ENCODE data around the gene RGS19. TPM values are rescaled to one million over a fixed set of nuclear protein-coding genes. Genes with fewer than 3 reads are reported as not detected.

The RGS19 gene
- total RNA-seq, 4 donors from 2014 or later: 15.6 to 44.5 (median 20.4) TPM

DNA sequence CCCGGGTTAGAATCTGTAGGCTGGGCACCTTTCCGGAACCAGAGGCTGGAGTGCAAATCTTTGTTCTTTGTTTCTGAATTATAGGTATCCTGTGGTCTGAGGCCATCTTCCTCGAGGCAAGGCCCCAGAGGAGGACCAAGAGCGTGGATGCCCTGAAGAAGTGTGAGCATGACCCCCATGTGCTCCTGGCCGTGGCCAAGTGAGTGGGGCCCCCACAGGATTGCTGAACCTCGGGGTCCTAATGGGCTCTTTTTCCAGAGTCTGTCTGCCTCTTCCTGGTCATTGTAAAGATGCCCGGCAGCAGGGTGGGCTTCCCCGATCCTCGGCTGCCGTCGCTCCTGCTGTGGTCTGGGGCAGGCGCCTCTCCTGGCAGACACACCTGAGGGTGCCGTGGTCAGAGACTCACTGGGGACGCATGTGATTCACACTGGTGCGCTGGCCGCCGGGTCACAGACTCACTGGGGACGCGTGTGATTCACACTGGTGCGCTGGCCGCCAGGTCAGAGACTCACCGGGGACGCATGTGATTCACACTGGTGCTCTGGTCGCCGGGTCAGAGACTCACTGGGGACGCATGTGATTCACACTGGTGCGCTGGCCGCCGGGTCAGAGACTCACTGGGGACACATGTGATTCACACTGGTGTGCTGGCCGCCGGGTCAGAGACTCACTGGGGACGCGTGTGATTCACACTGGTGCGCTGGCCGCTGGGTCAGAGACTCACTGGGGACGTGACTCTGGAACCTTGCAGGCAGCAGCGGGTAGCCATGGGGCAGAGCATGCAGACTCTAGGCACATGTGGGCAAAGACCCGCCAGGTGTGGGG lies 49.8 kb downstream of the RGS19 start:
- TF ChIP-seq CTCF (IDR thresholded peaks at IDR 0.05; ENCODE audit: low read depth): no peak

DNA sequence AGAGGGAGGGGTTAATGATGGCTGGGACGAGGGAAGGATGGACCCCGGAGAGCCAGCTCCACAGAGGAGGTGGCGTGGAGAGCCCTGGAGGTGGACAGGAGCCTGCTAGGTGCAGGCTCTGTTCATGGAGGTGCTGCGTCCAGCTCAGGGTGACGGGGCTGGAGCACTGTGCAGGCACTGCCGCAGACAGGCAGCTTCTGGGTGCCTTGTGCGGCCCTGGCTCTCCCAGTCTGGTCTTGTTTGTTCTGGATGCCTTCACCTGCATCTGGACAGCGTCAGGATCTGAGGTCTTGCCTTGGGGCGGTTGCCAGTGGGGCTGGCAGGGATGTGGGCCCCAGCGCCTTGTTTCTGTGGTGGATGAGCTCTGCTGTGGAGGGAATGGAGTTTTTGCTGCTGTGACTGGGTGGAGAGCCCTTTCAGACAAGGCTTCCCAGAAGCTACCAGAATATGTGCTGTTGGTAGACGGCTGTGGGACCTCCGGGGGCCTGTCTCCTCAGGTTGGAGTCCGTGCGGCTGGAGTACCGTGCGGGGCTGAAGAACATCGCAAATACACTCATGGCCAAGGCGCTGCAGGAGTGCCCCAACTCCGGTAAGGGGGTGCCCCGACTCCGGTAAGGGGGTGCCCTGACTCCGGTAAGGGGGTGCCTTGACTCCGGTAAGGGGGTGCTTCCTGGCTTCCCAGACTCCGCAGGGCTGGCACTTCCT lies 51.2 kb downstream of the RGS19 start:
- TF ChIP-seq CTCF (IDR thresholded peaks at IDR 0.05; ENCODE audit: low read depth): no peak

DNA sequence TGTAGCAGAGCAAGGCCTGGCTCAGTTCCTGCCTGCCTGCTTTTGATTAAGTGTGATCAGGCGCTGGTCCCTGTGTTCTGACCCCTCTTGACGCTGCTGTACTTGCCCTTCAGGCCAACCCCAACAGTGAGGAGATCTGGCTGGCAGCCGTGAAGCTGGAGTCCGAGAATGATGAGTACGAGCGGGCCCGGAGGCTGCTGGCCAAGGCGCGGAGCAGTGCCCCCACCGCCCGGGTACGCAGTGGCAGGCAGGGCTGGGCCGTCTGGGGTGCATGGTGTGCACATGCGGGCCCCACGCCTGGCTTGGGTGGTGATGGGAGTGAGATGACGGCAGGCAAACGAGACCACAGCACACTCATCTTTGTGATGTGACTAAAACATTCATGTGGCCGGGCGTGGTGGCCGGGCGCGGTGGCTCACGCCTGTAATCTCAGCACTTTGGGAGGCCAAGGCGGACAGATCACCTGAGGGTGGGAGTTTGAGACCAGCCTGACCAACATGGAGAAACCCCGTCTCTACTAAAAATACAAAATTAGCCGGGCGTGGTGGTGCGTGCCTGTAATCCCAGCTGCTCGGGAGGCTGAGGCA lies 53.4 kb downstream of the RGS19 start:
- no peak for TF ChIP-seq CTCF (IDR thresholded peaks at IDR 0.05; ENCODE audit: low read depth)

- TF ChIP-seq CTCF (IDR thresholded peaks at IDR 0.05; ENCODE audit: low read depth): no peak
Observed at GRCh38 chr20:64025101-64025825, 54.1 kb downstream of the RGS19 start.

DNA sequence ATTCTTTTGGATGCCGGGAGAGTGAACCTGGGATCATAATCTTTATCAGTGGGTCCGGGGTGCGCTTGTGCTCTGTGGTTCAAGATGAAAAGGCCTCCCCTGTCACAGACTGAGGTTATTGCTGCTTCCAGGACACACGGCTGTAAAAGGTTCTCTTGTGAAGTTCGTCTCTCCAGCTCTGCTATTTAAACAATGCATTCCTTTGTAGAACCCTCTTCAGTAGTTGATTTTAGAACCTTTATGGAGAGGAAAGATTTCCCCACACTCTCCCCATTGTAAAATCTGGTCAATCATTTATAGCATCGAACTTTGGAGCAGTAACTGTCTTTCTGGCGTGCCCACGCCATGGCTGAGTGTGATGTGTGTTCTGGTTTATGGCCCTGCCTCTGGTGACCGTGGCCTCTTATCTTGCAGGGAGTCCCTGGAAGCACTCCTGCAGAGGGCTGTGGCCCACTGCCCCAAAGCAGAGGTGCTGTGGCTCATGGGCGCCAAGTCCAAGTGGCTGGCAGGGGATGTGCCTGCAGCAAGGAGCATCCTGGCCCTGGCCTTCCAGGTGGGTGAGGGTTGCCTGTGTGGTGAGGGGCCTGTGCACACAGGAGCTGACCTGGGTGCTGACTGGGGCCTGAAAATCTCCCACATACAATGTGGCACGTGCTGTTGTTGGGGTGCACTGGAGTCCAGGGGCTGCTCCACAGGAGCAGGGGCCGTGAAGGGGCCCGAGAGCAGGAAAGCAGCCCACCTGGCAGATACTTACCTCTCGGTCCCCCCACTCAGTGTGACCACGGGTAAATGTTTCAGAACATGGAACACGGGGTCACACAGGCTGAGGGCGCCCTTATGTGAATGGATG lies 55.0 kb downstream of the RGS19 start:
- no peak for TF ChIP-seq CTCF (IDR thresholded peaks at IDR 0.05; ENCODE audit: low read depth)

- no peak for TF ChIP-seq CTCF (IDR thresholded peaks at IDR 0.05; ENCODE audit: low read depth)
Observed at GRCh38 chr20:64023361-64024140, 55.8 kb downstream of the RGS19 start.

All from subcutaneous adipose tissue (tissue), 4 donors.